T-helper 2 cell treated with Interferon-gamma antibody and Interleukin-4, amounts not matched to agents 100 ng/mL and 5 ng/mL, for 36 hours (primary cell): Measurements from ENCODE around the gene USP22. TPM values are rescaled to one million over a fixed set of nuclear protein-coding genes. Genes with fewer than 3 reads are reported as not detected.

ENCODE experiments used
- intact Hi-C: fragments of 100-400 bp; cut with micrococcal nuclease; formaldehyde crosslinking; loops from one replicate; pipeline ENCODE4 v1.15.1; 2023
- total RNA-seq: library from RNA; stranded (reverse); gene quantifications from 2 replicates; pipeline ENCODE4 v1.2.3, GENCODE V29; 2022

Gene USP22
- total RNA-seq, 1 donor from 2014 or later: 157 TPM

DNA sequence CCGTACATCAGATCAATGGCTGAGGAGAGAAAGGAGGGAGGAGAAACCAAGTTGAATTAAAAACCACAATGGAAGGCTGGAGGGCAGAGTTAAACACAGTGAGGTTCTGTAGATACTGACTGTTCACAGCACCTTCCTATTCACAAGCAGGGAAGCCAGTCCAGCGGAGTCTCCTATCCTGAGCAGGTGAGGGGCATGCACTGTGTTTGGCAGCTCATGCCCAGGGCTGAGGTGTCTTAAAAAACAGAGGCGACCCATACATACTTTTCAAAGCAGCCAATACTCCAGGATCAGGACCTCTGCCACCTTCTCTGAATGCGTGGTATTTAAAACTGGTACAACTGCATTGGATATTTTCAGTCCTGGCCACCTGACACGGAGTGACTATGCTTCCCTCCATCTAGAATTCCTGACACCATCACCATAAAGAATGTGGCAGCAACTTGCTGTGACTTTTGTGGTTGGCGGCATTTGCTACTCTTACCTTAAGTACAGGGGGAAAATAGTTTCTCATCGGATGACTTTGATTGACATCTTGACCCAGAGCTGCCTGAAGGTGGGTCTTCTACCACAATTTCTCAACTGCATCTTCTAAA, 21.5 kb downstream of the USP22 start:
- intact Hi-C loops: no loop called here

- intact Hi-C loops: no loop called here
Observed at GRCh38 chr17:21020622-21021021, 22.2 kb downstream of the USP22 start.

DNA sequence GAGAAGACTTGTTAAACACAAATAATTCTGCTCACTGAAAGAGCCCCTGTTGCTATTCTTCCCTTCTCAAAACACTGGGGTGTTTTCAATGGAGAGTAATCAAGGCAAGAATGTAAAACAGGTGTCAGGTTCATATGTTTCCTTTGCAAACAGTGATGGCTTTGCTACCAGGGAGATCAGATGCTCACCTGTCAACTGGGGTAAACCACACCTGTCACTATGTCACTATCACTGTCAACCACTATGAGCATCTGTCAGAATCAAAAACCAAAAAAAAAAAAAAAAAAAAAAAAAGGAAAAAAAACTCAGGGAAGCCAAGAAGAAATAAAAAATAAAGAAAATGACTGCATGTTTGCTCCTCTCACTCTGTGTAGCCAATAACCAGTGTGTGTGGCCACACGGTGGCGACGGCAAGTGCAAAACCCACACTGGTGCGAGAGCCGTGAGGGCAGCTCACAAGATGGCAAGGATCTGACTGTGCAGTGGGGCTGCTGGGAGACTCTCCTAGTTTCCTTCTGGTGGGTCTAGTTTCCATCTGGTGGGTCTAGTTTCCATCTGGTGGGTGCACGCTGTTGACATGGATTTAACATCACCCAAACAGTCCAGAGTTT, 22.7 kb downstream of the USP22 start:
- intact Hi-C loops: no loop called here

GRCh38 chr17:21018894-21019293, 23.9 kb downstream of the USP22 start:
- intact Hi-C loops: no loop called here

GRCh38 chr17:21017861-21018260, 24.9 kb downstream of the USP22 start:
- intact Hi-C loops: no loop called here

GRCh38 chr17:21017256-21017655, 25.6 kb downstream of the USP22 start:
- intact Hi-C loops: no loop called here

DNA sequence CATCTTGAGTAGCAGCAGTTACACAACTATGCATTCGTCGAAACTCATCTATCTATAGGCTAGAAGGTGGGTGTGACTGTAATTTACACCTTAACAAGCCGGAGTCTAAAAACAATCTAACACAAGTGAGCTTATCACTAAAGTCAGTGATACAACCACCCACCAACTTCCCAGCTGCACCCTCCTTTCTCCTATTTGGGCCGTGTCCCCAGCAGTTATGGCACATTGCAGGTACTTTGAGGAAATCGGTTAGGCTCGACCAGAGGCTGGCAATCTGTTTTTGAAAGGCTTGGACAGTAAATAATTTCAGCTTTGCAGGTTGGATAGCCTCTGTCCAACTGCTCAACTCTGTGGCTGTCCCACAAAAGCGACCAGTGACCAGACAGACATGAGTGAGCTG, 26.0 kb downstream of the USP22 start:
- intact Hi-C loops: no loop called here

DNA sequence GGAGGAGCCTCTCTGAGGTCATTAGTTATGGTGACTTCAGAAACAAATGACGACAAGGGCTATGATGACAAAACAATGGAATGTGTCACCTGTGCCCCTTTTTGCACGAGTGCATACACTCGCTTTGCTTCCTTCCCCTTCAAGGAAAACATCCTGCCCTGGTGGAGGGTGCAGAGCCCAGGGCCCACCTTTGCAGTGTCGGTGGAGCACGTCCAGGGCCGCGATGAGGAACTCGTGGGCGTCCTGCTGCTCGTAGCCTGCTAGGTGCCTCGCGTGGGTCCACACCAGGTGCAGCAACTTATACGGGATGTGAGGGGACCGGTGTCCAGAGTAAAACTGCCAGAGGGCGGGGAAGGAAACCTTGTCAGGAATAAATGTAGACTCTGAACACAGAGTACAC, 27.2 kb downstream of the USP22 start:
- intact Hi-C loops: no loop called here

DNA sequence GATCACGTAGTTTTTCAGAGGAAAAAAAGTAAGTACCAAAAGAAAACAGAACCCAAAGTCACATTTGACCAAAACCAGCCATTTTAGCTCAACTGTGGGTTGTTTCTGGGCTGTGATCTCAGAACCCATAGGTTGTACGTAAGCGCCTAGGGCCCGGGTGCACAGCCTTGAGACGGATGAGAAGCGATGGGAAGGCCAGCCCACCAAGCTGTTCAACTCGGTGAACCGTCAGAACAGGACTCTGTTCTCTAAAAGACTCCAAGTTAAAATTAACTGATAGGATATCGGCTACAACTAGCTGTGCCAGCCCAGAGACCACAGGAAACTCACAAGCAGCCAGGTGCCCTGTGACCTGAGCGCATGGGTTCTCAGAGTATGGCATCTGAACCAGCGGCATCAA, 28.3 kb downstream of the USP22 start:
- intact Hi-C loops: no loop called here

GRCh38 chr17:21013983-21014382, 28.8 kb downstream of the USP22 start:
- intact Hi-C loops: no loop called here

DNA sequence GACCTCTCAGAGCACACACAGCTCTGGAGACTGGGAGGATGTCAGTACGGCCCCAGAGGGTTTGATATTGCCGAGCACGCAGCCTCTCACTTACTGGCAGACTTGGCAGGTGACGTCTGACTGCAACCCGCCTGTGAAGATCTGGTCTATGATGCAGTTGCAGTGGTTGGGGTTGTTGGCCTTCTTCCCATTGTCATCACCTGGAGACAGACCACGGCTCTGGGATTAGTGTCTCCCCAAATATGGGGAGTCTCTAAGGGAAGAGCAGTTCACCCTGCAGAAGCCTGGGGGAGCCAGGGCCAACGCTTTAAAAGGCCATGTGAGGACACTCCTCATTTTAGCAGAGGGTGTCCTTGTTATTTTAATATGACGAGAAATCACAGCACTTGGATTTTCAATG, 30.1 kb downstream of the USP22 start:
- intact Hi-C loops: no loop called here

- intact Hi-C loops: no loop called here
Observed at GRCh38 chr17:21010705-21011596, 31.9 kb downstream of the USP22 start.

DNA sequence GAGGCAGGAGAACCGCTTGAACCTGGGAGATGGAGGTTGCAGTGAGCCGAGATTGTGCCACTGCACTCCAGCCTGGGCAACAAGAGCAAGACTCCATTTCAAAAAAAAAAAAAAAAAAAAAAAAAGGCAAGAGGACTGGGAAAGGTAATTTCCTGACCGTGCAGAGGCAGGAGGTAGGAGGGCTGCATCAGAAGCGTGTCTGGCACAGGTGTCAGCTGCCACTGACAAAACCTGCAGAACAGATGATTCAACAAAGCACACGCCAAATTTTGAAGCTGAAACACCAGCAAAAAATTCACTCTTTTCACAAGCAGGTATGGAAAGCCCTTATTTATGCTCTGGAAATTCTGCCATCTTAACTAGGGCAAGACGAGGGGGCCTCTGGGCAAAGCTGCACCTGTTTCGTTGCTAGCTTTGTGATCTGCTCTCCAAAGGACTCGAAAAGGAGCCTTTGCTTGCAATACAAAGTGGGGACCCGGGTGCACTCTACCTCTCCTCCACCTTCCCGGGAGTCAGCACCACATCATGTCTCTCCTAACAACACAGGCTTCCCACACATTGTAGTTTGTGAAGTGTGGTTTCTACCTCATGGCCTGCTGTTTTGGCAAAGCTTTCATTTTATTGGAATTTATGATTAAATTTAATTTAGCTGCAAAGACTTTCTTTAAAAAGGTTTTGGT, 33.7 kb downstream of the USP22 start:
- intact Hi-C loops: no loop called here

DNA sequence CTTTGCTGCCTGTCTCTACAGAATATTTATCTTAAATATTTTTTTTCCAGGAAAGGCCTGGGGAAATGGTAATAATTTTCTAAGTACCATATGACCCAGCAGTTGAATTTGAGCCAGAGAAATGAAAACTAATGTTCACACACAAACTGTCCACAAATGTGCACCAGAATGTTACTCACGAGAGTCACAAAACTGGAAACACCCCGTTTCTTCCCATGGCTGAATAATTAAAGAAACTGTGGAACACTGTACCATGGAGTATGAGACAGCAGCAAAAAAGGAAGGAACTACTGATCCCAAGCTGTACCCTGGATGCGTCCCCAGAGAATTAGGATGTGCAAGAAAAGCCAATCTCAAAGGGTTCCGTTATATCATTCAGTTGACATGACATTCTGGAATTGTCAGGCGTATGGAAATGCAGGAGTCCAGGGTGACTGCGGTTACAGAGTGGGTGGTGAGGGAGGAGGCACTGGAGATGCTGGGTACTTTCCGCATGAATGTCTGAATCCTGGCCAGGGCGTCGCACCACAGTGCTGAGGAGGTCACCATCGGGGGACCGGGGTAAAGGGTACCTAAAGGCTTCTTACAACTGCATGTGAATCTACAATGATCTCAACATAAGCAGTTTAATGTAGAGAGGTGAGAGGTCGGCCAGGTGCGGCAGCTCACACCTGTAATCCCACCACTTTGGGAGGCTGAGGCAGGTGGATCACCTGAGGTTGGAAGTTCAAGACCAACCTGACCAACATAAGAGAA, 34.5 kb downstream of the USP22 start:
- intact Hi-C loops: no loop called here

GRCh38 chr17:21007646-21008045, 35.2 kb downstream of the USP22 start:
- intact Hi-C loops: no loop called here

- intact Hi-C loops: no loop called here
Observed at GRCh38 chr17:21005803-21006202, 37.0 kb downstream of the USP22 start.

DNA sequence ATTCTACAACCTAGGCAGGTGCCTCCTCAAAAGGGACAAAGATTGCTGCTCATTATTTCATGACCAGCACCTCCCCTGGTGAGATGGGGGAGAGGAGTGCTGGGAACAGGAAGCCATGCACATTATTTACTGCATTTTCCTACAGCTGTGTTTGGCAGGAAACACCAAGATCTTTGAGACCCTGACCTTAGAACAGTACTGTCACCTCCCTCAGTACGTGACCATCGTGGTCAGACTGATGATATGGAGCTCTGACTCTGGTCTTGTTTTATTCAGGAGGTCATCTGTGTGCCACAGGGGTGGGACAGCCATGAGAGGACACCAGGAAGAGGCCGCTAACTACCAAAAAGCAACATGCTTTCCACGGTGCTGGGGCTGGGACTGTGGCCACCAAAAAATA, 37.4 kb downstream of the USP22 start:
- intact Hi-C loops: no loop called here

DNA sequence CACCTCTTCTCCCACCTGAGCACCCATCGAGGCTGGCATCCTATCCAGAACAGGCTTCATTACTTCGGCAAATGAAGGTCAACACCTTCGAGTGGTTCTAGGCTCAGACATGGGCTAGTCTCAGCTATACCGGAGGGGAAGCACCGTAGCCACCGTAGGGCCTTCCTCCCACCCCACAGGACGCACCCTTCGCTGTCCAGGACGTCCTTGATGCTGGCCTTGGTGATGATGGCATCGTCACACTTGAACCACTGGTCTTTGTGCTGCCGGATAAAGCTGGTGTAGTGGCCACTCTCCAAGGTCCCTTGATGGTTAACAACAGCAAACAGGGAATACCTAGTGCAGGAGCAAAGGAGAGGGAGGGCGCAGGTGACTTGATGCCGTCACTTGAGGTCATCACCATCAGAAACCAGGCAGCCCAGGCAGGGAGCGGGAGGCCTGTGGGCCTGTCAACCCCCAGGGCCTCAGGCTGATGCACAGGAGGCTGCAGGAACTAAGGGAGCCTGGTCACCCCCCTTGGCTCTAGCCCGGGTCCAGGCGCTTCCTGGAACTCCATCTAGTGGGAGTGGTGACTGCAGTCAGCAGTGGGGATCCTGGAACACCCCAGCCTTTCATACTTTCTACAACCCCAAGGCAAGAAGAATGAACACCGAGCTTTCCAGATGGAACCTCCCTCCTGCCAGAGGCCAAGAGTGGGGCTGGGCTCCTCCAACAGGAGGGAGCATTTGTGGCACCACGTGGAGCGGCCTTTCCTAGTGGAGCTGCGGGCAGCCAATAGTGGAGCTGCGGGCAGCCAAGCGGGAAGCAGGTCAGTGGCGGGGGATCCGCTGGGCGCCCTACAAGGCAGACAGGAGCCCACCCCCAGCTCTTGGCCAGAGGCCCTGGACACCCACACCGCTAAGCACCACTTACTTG, 38.5 kb downstream of the USP22 start:
- intact Hi-C loops: no loop called here

- intact Hi-C loops: no loop called here
Observed at GRCh38 chr17:21003007-21003621, 39.7 kb downstream of the USP22 start.
